Naive thymus-derived CD4-positive, alpha-beta T cell (primary cell): ENCODE results near the gene ITGB3BP. TPM values are rescaled to one million over a fixed set of nuclear protein-coding genes. Genes with fewer than 3 reads are reported as not detected.

ENCODE experiments used
- ATAC-seq: fragments of 150-1000 bp; cut with Tn5 transposase; 2 replicates; pipeline ENCODE4 v1.10.0; 2021; ENCODE audit warnings: mild to moderate bottlenecking, moderate library complexity
- CTCF ChIA-PET: fragments of 350-600 bp; sonication (Branson Sonifier 250); formaldehyde crosslinking; loops from one replicate; lab custom pipeline; 2021; ENCODE audit warnings: antibody characterized with exemption; lab: Charles Lee
- POLR2A ChIA-PET: fragments of 350-600 bp; sonication (Branson Sonifier 250); formaldehyde crosslinking; loops from one replicate; lab custom pipeline; 2021; ENCODE audit warnings: antibody characterized with exemption, inconsistent platforms; lab: Charles Lee
- DNase-seq, 9 donors: peaks; one replicate each; pipeline versions ENCODE4 v3.0.0 to v3.0.0-alpha.2; 2020 to 2022; ENCODE audit warnings: mixed read lengths in 1 of 9
- H3K27ac ChIP-seq: one replicate; pipeline ENCODE4 v1.7.0; 2013; ENCODE audit warnings: mild to moderate bottlenecking, low read depth, low read length, moderate library complexity
- H3K27me3 ChIP-seq, 2 donors: one replicate each; pipeline ENCODE4 v1.7.0; 2013; ENCODE audit warnings: low read length in 2 of 2, mild to moderate bottlenecking in 2 of 2, moderate library complexity in 2 of 2; ENCODE audit not compliant: control insufficient read depth in 2 of 2, insufficient read depth in 2 of 2
- H3K36me3 ChIP-seq, 3 experiments: 1 replicate in 2 of 3; 2 replicates in 1 of 3; pipeline ENCODE4 v1.7.0; 2013; ENCODE audit warnings: low read length in 3 of 3, mild to moderate bottlenecking in 3 of 3, moderate library complexity in 1 of 3; ENCODE audit not compliant: insufficient read depth in 3 of 3, control insufficient read depth in 2 of 3
- H3K4me1 ChIP-seq, 2 donors: one replicate each; pipeline ENCODE4 v1.7.0; 2013; ENCODE audit warnings: low read length in 2 of 2, mild to moderate bottlenecking in 2 of 2, moderate library complexity in 1 of 2; ENCODE audit not compliant: control insufficient read depth in 2 of 2, insufficient read depth in 2 of 2
- H3K4me3 ChIP-seq: 2 replicates; pipeline ENCODE4 v1.7.0; 2013; ENCODE audit warnings: mild to moderate bottlenecking, low read length
- H3K9me3 ChIP-seq, 3 experiments: 1 replicate in 2 of 3; 2 replicates in 1 of 3; pipeline ENCODE4 v1.7.0; 2013; ENCODE audit warnings: low read length in 3 of 3; ENCODE audit not compliant: control insufficient read depth in 2 of 3
- H3K27ac Mint-ChIP-seq, 9 donors: one replicate each; pipeline ENCODE4 v1.8.0; 2020 to 2022; ENCODE audit warnings: mixed read lengths in 9 of 9, mild to moderate bottlenecking in 8 of 9, moderate library complexity in 5 of 9, inconsistent platforms in 2 of 9
- H3K27me3 Mint-ChIP-seq, 5 donors: one replicate each; pipeline ENCODE4 v1.8.0; 2021 to 2022; ENCODE audit warnings: mixed read lengths in 5 of 5, mild to moderate bottlenecking in 1 of 5
- H3K36me3 Mint-ChIP-seq, 5 donors: one replicate each; pipeline ENCODE4 v1.8.0; 2020 to 2022; ENCODE audit warnings: mixed read lengths in 5 of 5, mild to moderate bottlenecking in 3 of 5, inconsistent platforms in 1 of 5
- H3K4me1 Mint-ChIP-seq, 7 donors: one replicate each; pipeline ENCODE4 v1.8.0; 2020 to 2022; ENCODE audit warnings: mixed read lengths in 7 of 7, mild to moderate bottlenecking in 3 of 7, inconsistent platforms in 1 of 7
- H3K4me3 Mint-ChIP-seq, 10 donors: one replicate each; pipeline ENCODE4 v1.8.0; 2020 to 2022; ENCODE audit warnings: mild to moderate bottlenecking in 10 of 10, mixed read lengths in 10 of 10, moderate library complexity in 6 of 10, inconsistent platforms in 2 of 10
- H3K9me3 Mint-ChIP-seq, 11 donors: one replicate each; pipeline ENCODE4 v1.8.0; 2020 to 2022; ENCODE audit warnings: mixed read lengths in 11 of 11, mild to moderate bottlenecking in 4 of 11, inconsistent platforms in 1 of 11, moderate library complexity in 1 of 11
- intact Hi-C, 2 donors: fragments of 100-400 bp; cut with micrococcal nuclease; formaldehyde crosslinking; loops; one replicate each; pipeline ENCODE4 v1.15.1; 2023
- polyA plus RNA-seq, 2 donors: library from polyadenylated mRNA; unstranded; fragments of 300-500 nt; fragmentation: Illumina TruSeq; gene quantifications; one replicate each; pipeline ENCODE4 v1.2.3, GENCODE V29; 2021
- total RNA-seq, 6 experiments: library from RNA in 5 of 6; stranded (reverse) in 5 of 6; gene quantifications; 1 replicate in 5 of 6; 2 replicates in 1 of 6; pipeline ENCODE4 v1.2.3 and lab custom pipeline; 2021 to 2026

The ITGB3BP gene
- total and polyA plus RNA-seq, 7 experiments from 2014 or later = 16.5 to 52.6 (median 24.6) TPM

DNA sequence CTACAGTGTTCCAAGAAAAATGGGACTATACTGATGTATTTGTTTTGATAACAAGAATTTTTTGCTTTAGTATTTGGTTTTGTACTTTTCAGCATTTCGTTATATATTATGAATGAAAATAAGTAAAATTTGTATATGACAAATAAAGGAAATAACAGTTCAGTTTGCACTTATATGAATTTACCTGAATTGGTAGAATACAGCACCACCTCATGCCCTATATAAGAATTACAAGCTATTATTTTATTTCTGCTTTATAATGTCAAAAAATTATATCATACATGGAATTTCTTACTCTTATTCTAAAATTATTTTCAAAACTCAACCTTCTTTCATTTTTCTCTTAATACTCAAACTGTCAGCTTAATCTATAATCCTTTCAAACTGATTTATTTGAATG lies 14.9 kb upstream of the ITGB3BP start:
- POLR2A ChIA-PET = interaction anchor here (0.6 kb wide), 1 partner anchor 730 kb away, joined by 4 read pairs; no protein-coding TSS in a partner anchor
- Mint-ChIP-seq H3K27me3 (no peaks in the 10 kb centered on the region), H3K27ac (no peak overlapping the region), H3K4me3 (no peak overlapping the region), H3K4me1 (no peaks in the 10 kb centered on the region), H3K9me3 (no peaks in the 10 kb centered on the region), H3K36me3 (peaks cover 0 to 13% (median 4%) of the 10 kb centered on the region in 5 donors)
- ATAC-seq = no peak
- no peaks in the 10 kb centered on the region for H3K4me1 ChIP-seq
- H3K4me3 ChIP-seq = no peak overlapping the region
- peak in 3 of 9 donors; percentile 2 to 28 (median 19) for DNase-seq
- no peaks in the 10 kb centered on the region for H3K27me3 ChIP-seq
- H3K27ac ChIP-seq = no peak overlapping the region
- CTCF ChIA-PET = interaction anchor here (0.5 to 3.6 kb wide), 11 partner anchors 17 to 1452 kb away, joined by 3 to 25 read pairs (median 4); no protein-coding TSS in a partner anchor
- intact Hi-C loops = loop anchor here (1.0 to 5.0 kb wide), 6 partner anchors 221 to 697 kb away; no protein-coding TSS in a partner anchor
- H3K9me3 ChIP-seq = no peaks in the 10 kb centered on the region
- peaks cover 0 to 4% (median 0%) of the 10 kb centered on the region in 3 experiments for H3K36me3 ChIP-seq

DNA sequence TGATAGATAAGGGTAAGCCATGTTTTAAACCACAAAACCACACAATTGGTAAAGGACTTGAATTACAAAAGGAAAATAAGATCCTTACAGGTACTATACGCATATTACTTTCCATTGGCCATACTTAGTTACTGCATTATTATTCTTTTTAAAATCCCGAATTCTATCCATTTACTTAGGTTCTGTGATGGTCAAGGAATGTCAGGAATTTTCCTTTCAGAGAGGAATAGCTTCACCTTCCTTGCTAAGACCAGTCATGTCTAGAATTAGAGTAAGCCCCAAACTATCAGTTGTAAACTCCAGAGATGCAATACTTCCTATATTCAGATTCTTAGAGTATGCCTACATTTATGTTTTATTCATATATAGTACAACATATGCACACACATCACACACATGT lies 14.0 kb upstream of the ITGB3BP start:
- H3K4me1 ChIP-seq = no peaks in the 10 kb centered on the region
- no peak overlapping the region for H3K4me3 ChIP-seq
- no peaks in the 10 kb centered on the region for H3K9me3 ChIP-seq
- ATAC-seq (no peak), DNase-seq (no peak)
- Mint-ChIP-seq H3K4me3 (no peak overlapping the region), H3K27me3 (no peaks in the 10 kb centered on the region), H3K4me1 (no peaks in the 10 kb centered on the region), H3K36me3 (peaks cover 0 to 15% (median 4%) of the 10 kb centered on the region in 5 donors), H3K9me3 (no peaks in the 10 kb centered on the region), H3K27ac (no peak overlapping the region)
- H3K36me3 ChIP-seq = peaks cover 0 to 9% (median 0%) of the 10 kb centered on the region in 3 experiments
- ChIA-PET CTCF (interaction anchor here (0.8 to 3.6 kb wide), 3 partner anchors 9 to 695 kb away, joined by 3 to 25 read pairs (median 3); no protein-coding TSS in a partner anchor), POLR2A (no interaction called here)
- no peaks in the 10 kb centered on the region for H3K27me3 ChIP-seq
- no peak overlapping the region for H3K27ac ChIP-seq
- intact Hi-C loops = loop anchor here (1.0 to 5.0 kb wide), 4 partner anchors 220 to 695 kb away; no protein-coding TSS in a partner anchor

DNA sequence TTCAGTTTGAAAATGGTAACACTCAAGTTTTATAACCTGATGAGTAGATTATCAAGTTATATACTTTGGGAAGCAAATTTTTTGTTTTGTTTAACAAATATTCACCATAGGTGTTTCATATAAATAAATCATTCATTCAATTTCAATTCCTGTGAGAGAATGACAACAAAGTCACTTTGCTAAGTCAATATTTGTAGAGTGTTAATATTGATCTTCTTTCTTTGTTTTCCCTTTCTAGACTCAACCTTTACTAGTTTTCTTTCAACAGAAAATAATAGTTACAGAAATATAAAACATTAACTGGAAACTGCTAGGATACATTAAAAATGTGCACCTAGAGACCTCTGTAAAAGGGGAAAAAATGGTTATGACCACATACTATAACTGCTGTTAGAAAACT lies 11.4 kb upstream of the ITGB3BP start:
- no peak for DNase-seq
- Histone ChIP-seq H3K9me3 (no peaks in the 10 kb centered on the region), H3K27ac (no peak overlapping the region), H3K27me3 (no peaks in the 10 kb centered on the region), H3K4me1 (no peaks in the 10 kb centered on the region), H3K4me3 (no peak overlapping the region), H3K36me3 (peaks cover 0 to 13% (median 0%) of the 10 kb centered on the region in 3 experiments)
- H3K4me3 Mint-ChIP-seq = no peak overlapping the region
- no peak for ATAC-seq
- CTCF ChIA-PET = no interaction called here
- peaks cover 0 to 15% (median 3%) of the 10 kb centered on the region in 5 donors for H3K36me3 Mint-ChIP-seq
- H3K27me3 Mint-ChIP-seq = no peaks in the 10 kb centered on the region
- no peaks in the 10 kb centered on the region for H3K9me3 Mint-ChIP-seq
- no peaks in the 10 kb centered on the region for H3K4me1 Mint-ChIP-seq
- POLR2A ChIA-PET = no interaction called here
- no peak overlapping the region for H3K27ac Mint-ChIP-seq
- intact Hi-C loops = no loop called here

DNA sequence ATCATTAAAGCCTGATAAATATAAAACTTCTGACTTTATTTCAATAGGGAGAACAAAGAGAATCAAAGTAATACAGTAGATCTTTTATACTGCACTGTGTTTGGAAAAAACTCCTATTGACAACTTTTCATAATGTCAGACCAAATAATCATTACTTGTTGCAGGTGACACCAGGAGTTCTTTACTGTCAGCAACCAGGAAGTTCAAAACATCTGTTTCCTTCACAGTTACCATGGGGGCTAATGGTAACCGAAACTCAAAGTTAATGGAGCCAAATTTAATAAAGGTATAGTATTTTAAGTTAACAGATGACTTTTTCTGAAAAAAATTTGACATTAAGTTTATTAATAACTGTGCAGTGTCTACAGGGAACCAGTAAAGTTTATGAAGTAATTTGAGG lies 10.9 kb upstream of the ITGB3BP start:
- ATAC-seq = no peak
- ChIA-PET POLR2A (no interaction called here), CTCF (interaction anchor here (0.7 kb wide), 1 partner anchor 733 kb away, joined by 3 read pairs; no protein-coding TSS in a partner anchor)
- Histone ChIP-seq H3K4me3 (no peak overlapping the region), H3K9me3 (no peaks in the 10 kb centered on the region), H3K27me3 (no peaks in the 10 kb centered on the region), H3K36me3 (peaks cover 0 to 13% (median 0%) of the 10 kb centered on the region in 3 experiments), H3K4me1 (no peaks in the 10 kb centered on the region), H3K27ac (no peak overlapping the region)
- Mint-ChIP-seq H3K36me3 (peaks cover 0 to 15% (median 3%) of the 10 kb centered on the region in 5 donors), H3K27ac (no peak overlapping the region), H3K9me3 (no peaks in the 10 kb centered on the region), H3K4me1 (no peaks in the 10 kb centered on the region), H3K4me3 (no peak overlapping the region), H3K27me3 (no peaks in the 10 kb centered on the region)
- DNase-seq = no peak
- intact Hi-C loops = no loop called here

DNA sequence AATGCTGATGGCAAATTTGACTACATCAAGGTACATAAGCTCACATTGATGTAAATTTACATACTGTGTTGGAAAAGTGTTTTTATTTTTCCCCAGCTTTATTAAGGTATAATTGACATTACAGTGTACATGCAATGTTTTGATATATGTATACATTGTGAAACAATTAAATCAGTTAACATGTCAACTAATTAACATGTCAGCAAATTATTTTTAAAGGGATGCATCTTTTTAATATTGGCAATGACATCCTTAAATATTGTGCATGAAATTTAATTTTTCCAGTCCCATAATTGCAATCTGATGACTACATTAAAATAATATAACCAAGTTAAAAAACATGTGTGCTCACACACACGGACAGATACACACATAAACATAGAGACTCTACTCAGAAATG lies 9.7 kb upstream of the ITGB3BP start:
- no peak for ATAC-seq
- Mint-ChIP-seq H3K36me3 (peaks cover 0 to 20% (median 3%) of the 10 kb centered on the region in 5 donors), H3K27ac (no peak overlapping the region), H3K4me1 (no peaks in the 10 kb centered on the region), H3K4me3 (no peak overlapping the region), H3K9me3 (no peaks in the 10 kb centered on the region), H3K27me3 (no peaks in the 10 kb centered on the region)
- intact Hi-C loops = no loop called here
- H3K4me1 ChIP-seq = no peaks in the 10 kb centered on the region
- ChIA-PET CTCF (no interaction called here), POLR2A (no interaction called here)
- H3K27me3 ChIP-seq = no peaks in the 10 kb centered on the region
- no peak overlapping the region for H3K27ac ChIP-seq
- no peak for DNase-seq
- no peaks in the 10 kb centered on the region for H3K9me3 ChIP-seq
- H3K36me3 ChIP-seq = peaks cover 0 to 13% (median 0%) of the 10 kb centered on the region in 3 experiments
- H3K4me3 ChIP-seq = no peak overlapping the region

DNA sequence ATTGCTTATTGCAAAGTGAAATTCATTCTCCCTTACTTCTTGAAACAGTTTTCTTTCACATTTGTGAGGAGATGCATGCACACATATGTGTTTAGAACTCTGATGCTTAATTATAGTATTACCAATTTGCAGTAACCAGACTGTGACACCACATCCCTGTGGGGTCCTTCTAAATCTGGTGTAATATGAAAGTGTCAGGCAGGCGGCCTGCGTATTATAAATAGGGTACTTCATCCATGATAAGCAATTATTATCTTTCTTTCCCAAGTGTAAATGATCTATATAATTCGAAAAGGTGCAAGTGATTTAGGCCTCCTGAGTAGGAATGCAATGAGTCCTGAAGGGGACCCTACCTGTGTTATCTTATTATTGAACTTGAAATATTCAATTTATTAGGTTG lies 1.2 kb upstream of the ITGB3BP start:
- Mint-ChIP-seq H3K4me3 (peak overlapping the region; percentile 82 to 100 (median 98)), H3K27ac (peak overlapping the region; percentile 93 to 99 (median 97)), H3K9me3 (no peaks in the 10 kb centered on the region), H3K4me1 (peaks cover 12 to 47% (median 36%) of the 10 kb centered on the region in 7 donors), H3K27me3 (peaks cover 0 to 2% (median 0%) of the 10 kb centered on the region in 5 donors), H3K36me3 (peaks cover 0 to 6% (median 0%) of the 10 kb centered on the region in 5 donors)
- CTCF ChIA-PET = no interaction called here
- POLR2A ChIA-PET = interaction anchor here (1.0 to 1.9 kb wide), 2 partner anchors 69 to 1089 kb away, joined by 3 to 4 read pairs; partner anchors contain the start of gene PGM1
- Histone ChIP-seq H3K4me1 (peaks cover 7 to 13% of the 10 kb centered on the region in 2 donors), H3K9me3 (no peaks in the 10 kb centered on the region), H3K36me3 (no peaks in the 10 kb centered on the region), H3K27me3 (no peaks in the 10 kb centered on the region), H3K4me3 (peak overlapping the region; percentile 83), H3K27ac (peak overlapping the region; percentile 78)
- DNase-seq (no peak), ATAC-seq (no peak)
- intact Hi-C loops = loop anchor here (5.0 to 10.0 kb wide), 2 partner anchors 1441 to 1898 kb away; partner anchors contain the start of genes JAK1 (in 1 of the 2), LEPR (in 1 of the 2) and LEPROT (in 1 of the 2)
